Activated T-cell treated with anti-CD3 and anti-CD28 coated beads for 4 hours (primary cell): ENCODE data around the gene CELF1.
"Not testable (repeated sequence)": the region's sequence is repeated elsewhere in the genome, so short reads cannot be mapped to it uniquely, and the experiment has no call there.

Experiments used
- DNase-seq: peaks from one replicate; pipeline ENCODE4 v3.0.0-alpha.2; 2020

The CELF1 gene

DNA sequence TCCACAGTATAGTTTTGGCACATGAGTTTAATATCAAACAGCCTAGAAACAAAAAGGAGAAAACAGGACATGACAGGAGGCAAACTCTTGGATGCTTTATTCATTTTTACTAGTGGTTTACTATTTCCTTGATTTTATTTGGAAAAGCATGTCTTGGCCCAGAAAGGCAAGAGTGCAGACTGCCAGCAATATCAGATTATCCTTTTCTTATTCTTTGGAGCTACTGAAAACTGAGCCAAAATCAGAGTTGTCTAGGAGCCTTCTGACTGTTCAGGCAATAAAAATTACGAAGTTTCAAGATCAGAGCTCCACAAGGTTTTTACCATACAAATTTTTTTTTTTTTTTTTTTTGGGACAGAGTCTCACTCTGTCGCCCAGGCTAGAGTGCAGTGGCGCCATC lies 16.0 kb downstream of the CELF1 start:
- DNase-seq, result no peak

DNA sequence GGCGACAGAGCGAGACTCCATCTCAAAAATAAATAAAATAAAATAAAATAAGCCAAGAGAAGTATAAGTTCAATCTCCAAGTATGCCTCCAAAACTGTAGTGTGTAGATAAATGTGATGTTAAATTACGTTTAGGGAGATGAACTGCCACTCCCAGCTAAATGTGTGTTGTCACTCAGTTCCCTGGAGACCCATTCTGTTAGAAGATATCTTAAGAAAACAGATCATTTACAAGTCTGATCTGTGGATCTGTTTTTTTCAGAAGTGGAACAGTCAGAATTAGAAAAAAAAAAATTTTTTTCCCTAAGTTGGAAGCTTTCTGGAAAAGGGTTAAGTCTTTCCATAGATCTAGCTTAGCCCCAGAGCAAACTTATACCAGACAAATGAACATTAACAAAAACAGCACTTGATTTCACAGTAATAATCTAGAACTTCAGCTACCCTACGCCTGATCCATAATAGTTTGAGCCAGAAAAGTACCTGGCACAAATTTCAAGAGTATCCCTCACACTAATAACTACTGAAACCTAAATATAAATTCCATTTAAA lies 18.2 kb downstream of the CELF1 start:
- no peak for DNase-seq

DNA sequence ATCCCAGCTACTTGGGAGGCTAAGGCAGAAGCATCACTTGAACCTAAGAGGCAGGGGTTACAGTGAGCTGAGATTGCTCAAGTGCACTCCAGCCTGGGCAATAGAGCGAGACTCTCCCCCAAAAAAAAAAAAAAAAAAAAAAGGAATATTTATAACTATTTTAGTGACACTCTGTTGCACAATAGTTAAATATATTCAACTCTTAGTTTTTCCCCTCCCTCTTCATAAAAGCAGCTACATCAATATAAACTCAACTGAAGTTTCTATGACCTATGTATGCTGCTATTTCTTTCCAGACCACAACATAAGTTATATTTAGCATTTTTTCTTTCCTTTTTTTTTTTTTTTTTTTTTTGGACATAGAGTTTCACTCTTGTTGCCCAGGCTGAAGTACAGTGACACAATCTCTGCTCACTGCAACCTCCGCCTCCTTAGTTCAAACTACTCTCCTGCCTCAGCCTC lies 19.2 kb downstream of the CELF1 start:
- no peak for DNase-seq

DNA sequence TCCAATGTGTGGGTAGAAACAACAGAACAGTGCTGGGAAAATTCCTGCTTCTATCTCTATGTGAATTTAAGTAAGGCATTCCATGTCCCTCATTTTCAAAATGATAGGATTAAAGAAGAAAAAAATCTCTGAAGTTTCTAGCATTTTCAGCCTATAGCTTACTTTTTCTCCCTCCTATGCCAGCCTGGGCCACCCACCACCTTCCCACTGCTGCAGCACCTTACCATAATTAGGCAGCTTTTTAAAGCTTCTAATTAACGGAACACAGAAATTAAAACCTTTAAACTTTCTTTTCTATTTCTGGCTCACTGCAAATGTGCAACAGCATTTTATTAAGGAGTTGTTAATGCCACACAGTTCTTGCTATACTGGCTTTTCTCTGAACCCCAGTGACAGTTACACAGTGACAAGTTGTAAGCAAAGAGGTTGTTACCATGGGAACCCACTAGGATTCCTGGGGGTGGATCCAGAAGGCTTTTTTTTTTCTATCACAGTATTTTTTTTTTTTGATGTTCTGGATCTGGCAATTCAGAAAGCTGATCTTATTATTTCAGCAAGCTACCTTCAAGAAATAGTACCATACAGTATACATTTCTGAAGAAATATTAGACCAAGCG lies 20.2 kb downstream of the CELF1 start:
- no peak for DNase-seq

DNA sequence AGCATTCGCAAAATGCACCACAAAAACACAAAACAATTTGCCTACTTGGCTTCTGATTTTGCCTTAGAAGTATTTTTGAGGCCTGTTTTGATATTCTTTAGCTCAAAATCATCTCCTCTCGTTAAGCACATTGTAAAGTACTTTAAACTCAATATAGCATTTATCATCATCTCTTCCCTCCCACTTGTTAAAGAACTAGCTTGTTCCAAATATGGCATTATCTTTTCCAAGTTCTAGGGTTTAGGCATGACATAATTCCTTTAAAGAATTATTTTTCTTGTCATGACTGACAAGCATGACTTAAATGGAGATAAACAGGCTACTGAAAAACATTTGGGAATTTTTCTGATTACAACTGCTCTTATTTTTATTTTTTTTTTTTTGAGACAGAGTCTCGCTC lies 21.3 kb downstream of the CELF1 start:
- DNase-seq, result no peak

DNA sequence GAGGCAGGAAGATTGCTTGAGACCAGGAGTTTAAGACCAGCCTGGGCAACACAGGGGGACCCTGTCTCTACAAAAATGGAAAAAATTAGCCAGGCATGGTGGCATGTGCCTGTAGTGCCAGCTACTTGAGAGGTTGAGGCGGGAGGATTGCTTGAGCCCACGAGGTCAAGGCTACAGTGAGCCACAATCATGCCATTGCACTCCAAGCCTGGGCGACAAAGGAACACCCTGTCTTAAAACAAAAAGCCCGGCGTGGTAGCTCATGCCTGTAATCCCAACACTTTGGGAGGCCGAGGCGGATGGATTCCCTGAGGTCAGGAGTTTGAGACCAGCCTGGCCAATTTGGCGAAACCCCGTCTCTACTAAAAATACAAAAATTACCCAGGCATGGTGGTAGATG lies 22.2 kb downstream of the CELF1 start:
- DNase-seq, result not testable (repeated sequence)

DNA sequence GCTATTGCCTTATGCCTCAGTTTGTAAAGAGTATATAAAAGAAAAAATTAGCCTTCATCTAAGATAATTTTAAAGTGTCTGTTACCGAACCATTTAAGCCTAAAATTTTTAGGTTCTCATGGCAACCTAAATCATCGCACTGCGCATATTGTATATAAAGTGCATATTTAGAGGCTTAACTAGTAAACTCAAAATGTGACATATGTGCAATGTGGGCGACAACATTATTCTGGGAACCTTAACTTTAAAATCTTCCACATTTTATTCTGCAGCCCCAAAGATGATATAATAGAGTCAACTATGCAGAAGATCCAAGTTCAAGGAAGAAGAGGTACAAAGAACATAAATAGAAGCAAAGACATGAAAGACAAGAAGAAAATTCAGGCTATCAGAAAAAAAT lies 23.0 kb downstream of the CELF1 start:
- no peak for DNase-seq

DNA sequence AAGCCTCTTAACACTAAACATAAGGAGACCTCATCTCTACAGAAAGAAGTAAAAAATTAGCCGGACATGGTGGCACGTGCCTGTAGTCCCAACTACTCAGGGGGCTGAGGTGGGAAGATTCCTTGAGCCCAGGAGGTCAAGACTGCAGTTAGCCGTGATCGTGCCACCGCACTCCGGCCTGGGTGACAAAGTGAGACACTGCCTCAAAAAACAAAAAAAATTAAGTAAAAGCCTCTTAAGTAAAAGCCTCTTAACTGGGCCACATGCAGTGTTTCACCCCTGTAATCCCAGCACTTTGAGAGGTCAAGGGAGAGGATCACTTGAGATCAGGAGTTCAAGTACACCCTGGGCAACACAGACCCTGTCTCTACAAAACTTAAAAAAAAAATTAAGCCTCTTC lies 25.7 kb downstream of the CELF1 start:
- DNase-seq, result no peak

DNA sequence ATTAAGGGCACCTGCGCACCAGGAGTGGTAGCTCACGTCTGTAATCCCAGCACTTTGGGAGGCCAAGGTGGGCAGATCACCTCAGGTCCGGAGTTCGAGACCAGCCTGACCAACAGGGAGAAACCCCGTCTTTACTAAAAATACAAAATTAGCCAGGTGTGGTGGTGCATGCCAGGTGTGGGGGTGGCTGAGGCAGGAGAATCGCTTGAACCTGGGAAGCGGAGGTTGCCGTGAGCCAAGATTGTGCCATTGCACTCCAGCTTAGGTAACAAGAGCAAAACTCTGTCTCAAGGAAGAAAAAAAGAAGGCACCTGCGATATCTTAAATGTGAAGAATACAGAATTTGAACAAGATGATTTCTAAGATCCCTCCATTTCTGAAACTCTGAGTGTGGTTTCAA lies 26.9 kb downstream of the CELF1 start:
- not testable (repeated sequence) for DNase-seq

DNA sequence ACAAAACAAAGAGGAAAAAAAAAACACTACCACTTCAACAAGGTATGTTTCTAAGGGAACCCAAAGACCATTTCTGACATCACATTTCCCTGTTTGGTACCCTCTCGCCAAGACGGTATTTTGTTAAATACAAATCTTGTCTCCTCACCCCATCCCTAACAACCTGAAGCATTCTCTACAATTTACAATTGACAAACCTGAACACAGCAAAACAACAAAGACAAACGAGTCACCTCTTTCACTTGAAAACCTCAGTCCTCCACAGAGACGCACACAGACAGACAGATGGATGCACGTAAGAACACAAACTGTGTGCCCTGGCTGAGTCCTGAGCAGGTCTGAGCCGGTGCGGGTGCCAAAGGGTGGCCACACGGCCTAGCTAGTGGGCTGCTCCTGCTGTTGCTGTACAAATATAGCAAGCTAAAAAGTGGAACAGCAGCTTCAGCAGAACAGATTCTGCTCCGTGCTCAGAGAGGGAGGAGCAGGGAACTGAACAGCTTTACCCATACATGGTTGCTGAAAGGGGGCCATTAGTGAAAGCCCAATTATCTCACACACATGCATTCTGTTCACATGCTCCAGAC lies 28.5 kb downstream of the CELF1 start:
- no peak for DNase-seq

DNA sequence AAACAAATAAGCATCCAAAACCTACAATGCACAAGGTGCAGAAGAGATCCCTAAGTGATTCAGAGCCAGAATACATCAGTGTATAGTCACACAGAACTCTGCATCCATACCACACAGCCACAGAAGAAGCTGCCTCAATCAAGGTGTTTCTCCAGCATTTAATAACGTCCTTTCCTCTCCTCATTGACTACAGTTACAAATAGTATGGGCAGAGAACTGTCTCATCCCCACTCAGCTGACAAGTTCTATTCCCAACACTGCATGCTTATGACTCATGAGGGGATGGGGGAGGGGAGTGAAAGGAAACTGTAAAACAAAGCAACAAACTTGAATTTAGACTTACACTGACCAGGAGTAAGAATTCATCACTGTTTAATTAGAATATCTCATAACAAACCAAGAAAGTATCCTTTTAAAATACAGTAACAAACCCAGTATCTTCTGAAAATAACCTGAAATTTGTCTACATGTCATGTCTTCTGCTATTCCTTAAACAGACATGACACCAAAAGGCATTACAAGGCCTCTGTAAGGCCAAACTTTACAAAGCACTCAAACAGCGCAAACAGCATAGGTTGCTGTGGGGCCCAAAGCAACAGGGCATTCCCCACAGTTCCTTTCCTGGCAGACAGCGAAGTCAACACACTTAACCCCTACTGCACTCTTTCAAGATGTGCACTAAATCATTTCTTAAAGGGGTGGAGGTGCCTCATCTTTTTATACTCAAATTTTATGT lies 29.3 kb downstream of the CELF1 start:
- peak; percentile 39 for DNase-seq

DNA sequence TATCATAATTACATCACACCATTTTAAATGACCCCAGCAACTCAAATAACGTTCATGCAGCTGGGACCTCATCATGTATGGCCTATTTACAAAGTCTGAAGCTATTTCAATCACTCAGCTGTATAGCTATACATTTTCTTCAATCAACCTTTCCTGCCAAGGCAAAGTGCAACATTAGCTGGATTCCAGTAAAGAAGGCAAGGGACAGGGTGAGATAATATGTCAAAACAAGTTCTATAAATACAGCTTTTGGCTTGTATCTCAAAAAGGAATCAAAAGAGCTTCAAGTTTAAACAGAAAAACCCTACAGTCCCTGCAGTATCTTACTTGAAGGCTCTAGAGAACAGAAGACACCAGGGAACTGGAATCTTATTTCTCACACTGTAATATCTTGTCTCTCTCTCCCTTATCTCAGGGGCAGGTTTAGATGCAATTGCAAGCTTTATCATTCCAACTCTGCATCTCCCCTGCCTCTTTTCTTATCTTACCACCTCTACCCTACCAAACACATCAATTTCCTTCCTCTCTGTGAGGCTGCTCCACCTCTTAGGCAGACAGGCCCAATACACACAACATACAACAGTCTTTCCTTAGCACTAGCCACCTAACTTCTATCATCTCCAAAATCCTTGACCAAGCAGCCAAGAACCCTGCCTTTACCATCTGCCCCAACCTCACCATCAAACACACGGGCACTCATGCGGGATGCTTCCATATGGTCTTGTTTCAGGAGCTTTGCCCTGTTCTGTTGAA lies 34.5 kb downstream of the CELF1 start:
- no peak for DNase-seq

DNA sequence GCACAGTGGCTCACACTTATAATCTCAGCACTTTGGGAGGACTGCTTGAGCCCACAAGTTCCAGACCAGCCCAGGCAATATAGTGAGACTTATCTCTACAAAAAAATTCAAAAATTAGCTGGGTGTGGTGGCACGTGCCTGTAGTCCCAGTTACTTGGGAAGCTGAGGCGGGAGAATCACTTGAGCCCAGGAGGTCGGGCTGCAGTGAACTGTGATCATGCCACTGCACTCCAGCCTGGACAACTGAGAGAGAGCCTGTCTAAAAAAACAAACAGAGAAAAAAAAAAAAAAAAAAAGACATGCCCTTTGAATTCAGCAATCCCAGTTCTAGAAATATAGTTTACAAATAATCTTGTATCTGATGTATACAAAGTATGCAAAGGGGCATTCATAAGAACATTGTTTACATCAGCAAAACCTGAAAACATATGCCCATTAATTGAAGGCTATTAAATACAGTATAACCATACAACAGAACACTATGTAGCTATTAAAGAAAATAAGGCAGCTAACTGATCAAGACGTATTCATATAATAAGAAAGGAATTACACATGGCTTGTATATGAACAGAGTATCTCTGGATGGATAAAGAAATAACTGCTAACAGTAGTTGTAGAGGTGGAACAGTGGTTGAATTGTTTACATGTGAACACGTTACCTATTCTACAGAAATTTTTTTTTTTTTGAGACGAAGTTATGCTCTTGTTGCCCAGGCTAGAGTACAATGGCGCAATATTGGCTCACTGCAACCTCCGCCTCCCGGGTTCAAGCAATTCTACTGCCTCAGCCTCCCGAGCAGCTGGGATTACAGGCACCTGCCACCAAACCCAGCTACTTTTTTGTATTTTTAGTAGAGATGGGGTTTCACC lies 35.7 kb downstream of the CELF1 start:
- no peak for DNase-seq

DNA sequence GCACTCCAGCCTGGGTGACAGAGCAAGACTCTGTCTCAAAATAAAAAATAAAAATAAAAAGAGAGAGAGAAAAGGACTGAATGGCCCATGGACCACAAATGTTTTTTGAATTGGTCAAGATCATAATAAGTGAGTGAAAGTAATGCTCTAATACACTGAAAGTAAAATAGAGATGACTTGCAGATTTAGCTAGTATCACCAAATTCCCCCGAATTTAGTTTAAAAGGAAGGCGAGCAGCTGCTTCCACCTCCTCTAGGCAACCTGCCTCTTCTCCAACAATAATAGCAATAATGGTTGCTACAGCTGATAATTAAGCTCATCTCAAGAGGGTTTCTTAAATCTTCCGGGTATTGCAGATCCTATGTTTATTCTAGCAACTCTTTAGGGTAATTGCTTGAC lies 36.8 kb downstream of the CELF1 start:
- DNase-seq, result no peak

DNA sequence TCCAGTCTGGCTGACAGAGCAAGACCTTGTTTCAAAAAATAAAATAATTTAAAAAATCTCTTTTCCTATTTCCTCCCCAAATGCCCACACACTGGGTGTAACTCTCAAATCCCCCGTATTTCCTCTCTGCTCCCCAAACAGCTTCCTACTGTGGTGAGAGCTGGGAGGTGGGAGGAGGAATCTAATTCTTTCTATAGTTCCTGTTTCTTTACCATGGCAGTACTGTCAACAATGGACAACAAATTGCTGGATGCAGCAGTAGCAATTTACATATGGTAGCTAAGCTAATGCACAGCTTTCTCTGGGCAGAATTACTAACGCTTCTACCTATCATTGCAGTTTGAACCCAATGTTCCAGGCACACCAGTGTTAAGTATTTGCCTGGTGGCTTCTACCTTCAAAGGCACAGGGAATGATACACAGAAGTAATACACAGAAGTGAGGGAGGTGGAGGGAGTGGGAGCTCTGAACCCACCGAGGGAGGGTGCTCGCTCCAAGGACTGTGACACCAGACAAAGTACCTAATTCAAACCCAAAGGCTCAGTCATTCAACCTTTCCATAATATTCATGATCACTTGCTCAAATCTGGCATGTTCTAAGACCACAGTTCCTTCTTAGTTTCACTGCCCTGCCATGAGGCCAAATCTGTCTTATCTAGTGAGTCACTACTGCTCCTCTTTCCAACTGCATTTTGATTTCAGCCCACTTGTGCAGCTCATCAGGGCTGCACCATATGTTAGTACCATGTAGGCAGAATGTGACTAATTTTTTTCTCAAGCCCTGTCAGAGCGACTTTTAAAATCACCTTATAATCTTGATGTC lies 37.9 kb downstream of the CELF1 start:
- DNase-seq, result no peak

DNA sequence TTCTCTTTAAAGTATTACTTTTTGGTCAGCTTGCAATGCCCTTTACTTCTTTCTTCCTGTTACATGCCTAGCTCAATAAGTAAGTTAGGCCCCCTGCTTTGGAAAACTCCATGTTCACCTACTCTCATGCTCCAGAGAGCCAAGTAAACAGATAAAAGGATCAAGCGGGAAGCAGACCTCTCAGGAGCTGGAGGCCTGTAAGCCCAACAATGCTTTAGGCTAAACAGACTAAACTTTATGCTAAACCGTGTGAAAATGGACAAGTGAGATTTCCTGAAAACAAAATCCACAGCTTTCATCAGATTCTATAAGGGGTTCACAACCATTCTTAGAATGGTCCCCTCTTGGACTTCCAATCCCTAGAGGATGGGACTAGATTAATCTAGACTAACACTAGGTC lies 40.2 kb downstream of the CELF1 start:
- no peak for DNase-seq

DNA sequence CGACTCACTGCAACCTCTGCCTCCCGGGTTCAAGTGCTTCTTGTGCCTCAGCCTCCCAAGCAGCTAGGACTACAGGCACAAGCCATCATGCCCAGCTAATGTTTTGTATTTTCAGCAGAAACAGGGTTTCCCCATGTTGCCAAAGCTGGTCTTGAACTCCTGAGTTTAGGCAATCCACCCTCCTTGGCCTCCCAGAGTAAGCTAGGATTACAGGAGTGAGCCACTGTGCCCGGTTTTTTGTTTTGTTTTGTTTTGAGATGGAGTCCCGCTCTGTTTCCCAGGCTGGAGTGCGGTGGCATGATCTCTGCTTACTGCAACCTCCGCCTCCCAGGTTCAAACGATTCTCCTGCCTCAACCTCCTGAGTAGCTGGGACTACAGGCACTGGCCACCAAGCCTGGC lies 41.0 kb downstream of the CELF1 start:
- DNase-seq, result no peak

DNA sequence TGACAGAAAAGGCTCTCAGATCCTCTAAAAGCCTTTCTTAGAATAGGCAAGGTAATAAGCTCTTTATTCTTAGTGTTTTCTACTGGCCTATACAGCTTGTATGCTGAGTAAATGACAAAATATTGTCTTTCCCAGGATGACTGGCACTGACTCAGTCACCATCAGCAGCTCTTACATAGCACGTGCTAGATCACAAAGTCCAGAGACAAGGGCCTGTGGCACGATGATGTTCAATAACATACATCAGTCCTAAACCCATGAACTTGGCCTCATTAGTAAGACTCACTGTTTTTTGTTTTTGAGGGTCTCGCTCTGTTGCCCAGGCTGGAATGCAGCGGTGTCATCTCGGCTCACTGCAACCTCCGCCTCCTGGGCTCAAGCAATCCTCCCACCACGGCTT lies 42.7 kb downstream of the CELF1 start:
- no peak for DNase-seq

DNA sequence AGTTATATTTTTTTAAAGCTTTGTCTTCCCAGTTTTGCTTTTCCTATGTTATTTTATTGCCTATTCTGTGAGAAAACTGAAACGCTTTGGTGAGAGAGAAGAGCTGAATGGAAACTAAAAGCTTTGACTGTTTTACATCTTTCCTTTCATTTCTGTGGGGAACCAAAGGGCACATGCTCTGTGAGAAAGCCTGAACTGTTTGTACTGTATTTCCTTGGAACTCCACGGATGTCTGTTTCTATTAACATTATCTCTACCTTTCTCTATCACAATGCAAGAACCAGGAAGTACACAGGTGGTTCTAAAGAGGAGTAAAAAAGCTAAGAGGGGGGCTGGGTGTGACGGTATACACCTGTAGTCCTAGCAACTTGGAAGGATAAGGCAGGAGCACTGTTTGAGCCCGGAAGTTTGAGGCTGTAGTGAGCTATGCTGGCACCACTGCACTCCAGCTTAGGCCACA lies 43.8 kb downstream of the CELF1 start:
- no peak for DNase-seq

DNA sequence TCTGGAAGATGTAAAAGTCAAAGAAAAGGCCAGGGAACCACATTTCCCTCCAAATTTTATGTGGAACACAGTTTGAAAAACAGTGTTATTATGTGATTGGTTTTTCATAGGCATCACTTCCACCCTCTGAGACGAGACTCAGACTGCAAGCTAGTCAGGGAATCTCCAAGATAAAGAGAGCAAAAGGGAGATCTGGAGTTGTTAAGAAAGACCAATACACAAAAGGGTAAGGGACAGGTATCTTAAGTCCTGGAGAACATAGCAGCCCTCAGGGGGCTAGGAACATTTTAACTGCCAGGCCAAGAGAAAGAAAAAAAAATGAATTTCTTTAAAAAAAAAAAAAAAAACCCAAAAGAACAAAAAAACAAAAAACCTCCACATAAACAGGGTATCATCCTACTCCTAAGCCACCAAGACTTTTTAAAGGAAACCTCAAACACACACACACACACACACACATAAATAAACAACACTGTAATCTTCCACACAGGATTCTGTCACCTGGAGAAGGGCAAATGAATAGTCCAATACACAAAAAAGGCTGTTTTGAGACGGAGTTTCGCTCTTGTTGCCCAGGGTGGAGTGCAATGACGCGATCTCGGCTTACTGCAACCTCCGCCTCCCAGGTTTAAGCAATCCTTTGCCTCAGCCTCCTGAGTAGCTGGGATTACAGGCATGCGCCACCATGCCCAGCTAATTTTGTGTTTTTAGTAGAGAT lies 44.5 kb downstream of the CELF1 start:
- no peak for DNase-seq
